GM23338 (cell line): Measurements from ENCODE around the gene ARL5A.

ENCODE experiments used
- CTCF ChIP-seq, 2 experiments: fragments of 200-600 bp in 1 of 2; sonication (generic) in 1 of 2; conservative IDR thresholded peaks; 2 replicates each; pipeline versions ENCODE4 v1.5.1 to v1.6.1; 2016 to 2017; ENCODE audit warnings: antibody characterized with exemption in 2 of 2, low read depth in 2 of 2, mild to moderate bottlenecking in 2 of 2, moderate library complexity in 1 of 2
- EZH2 ChIP-seq: fragments of 200-600 bp; sonication (generic); IDR thresholded peaks from one replicate; pipeline ENCODE4 v1.8.0; 2017; ENCODE audit warnings: antibody characterized with exemption, mild to moderate bottlenecking, low read depth; ENCODE audit not compliant: unreplicated experiment
- EZH2phosphoT487 ChIP-seq: fragments of 200-600 bp; sonication (generic); IDR thresholded peaks from one replicate; pipeline ENCODE4 v1.8.1; 2018; ENCODE audit warnings: antibody characterized with exemption; ENCODE audit not compliant: unreplicated experiment
- JUNB ChIP-seq: IDR thresholded peaks from one replicate; pipeline ENCODE4 v1.6.1; 2016; ENCODE audit warnings: antibody characterized with exemption; ENCODE audit not compliant: unreplicated experiment
- POLR2AphosphoS5 ChIP-seq: IDR thresholded peaks from 2 replicates; pipeline ENCODE4 v1.6.1; 2016; ENCODE audit warnings: antibody characterized with exemption, low read depth
- REST ChIP-seq: IDR thresholded peaks from one replicate; pipeline ENCODE4 v1.6.1; 2018; ENCODE audit warnings: antibody characterized with exemption; ENCODE audit not compliant: unreplicated experiment
- ZNF114 ChIP-seq: fragments of 250-450 bp; sonication (Bioruptor Pico); IDR thresholded peaks from 2 replicates; pipeline ENCODE4 v1.5.0; 2020; ENCODE audit warnings: mild to moderate bottlenecking, moderate library complexity

- TF ChIP-seq CTCF (conservative IDR thresholded peaks at IDR 0.05; ENCODE audit: low read depth in 2 of 2) (no peak), EZH2phosphoT487 (no peak), EZH2 (no peak), ZNF114 (no peak), POLR2AphosphoS5 (no peak), REST (no peak), JUNB (no peak)
Observed at GRCh38 chr2:151826737-151827157, 1.5 kb downstream of the ARL5A start.
